Testis (tissue), 3 donors: ENCODE measurements around the gene HEBP1. TPM values are rescaled to one million over a fixed set of nuclear protein-coding genes. Genes with fewer than 3 reads are reported as not detected.

Experiments used
- DNase-seq: peaks from one replicate; pipeline ENCODE4 v3.0.0-alpha.2; 2019
- H3K27ac ChIP-seq, 2 donors: fragments of 200-600 bp; sonication (generic); one replicate each; pipeline ENCODE4 v1.5.1; 2019
- H3K27me3 ChIP-seq: fragments of 200-600 bp; sonication (generic); one replicate; pipeline ENCODE4 v1.5.1; 2019
- H3K36me3 ChIP-seq: fragments of 200-600 bp; sonication (generic); one replicate; pipeline ENCODE4 v1.5.1; 2017; ENCODE audit warnings: low read depth; ENCODE audit errors: missing control alignments
- H3K4me1 ChIP-seq: fragments of 200-600 bp; sonication (generic); one replicate; pipeline ENCODE4 v1.5.1; 2019
- H3K4me3 ChIP-seq, 2 donors: fragments of 200-600 bp; sonication (generic); one replicate each; pipeline ENCODE4 v1.5.1; 2017 to 2019
- H3K9me3 ChIP-seq: fragments of 200-600 bp; sonication (generic); one replicate; pipeline ENCODE4 v1.5.1; 2017
- POLR2A ChIP-seq: fragments of 450-650 bp; IDR thresholded peaks from one replicate; pipeline ENCODE4 v1.6.1; 2017; ENCODE audit warnings: antibody characterized with exemption, mild to moderate bottlenecking, moderate library complexity
- WGBS, 2 donors: methylation state at CpG; one replicate each; pipeline ENCODE4 v1.1.5; 2018; 5-methylcytosine and 5-hydroxymethylcytosine counted together
- intact Hi-C: fragments of 100-400 bp; cut with DNase I; formaldehyde crosslinking; loops from one replicate; pipeline ENCODE4 v1.15.1; 2023; ENCODE audit warnings: low total_unique reads
- polyA plus RNA-seq: library from polyadenylated mRNA; stranded (reverse); fragments of 350-450 nt; fragmentation: Illumina TruSeq; extraction: RNeasy Lipid Tissue Mini Kit (QIAGEN cat#74804); gene quantifications from one replicate; pipeline ENCODE4 v1.2.3, GENCODE V29; 2014; ENCODE audit warnings: low read depth, low replicate concordance; ENCODE audit not compliant: insufficient read depth
- total RNA-seq, 2 donors: library from RNA; depleted of rRNA; stranded (reverse); fragments of >200 nt; gene quantifications; one replicate each; pipeline ENCODE4 v1.2.3, GENCODE V29; 2016
- TF ChIP-seq, protein P1 (sequence below), 3 experiments: fragments of 450-650 bp in 2 of 3; fragments of 200-600 bp in 1 of 3; sonication (generic) in 1 of 3; IDR thresholded peaks; one replicate each; pipeline ENCODE4 v1.5.1; 2016 to 2019; ENCODE audit warnings: antibody characterized with exemption in 3 of 3, mild to moderate bottlenecking in 2 of 3, moderate library complexity in 1 of 3

Gene HEBP1
- total and polyA plus RNA-seq, 3 donors from 2014 or later = 48.7 to 57.3 (median 55.6) TPM

DNA sequence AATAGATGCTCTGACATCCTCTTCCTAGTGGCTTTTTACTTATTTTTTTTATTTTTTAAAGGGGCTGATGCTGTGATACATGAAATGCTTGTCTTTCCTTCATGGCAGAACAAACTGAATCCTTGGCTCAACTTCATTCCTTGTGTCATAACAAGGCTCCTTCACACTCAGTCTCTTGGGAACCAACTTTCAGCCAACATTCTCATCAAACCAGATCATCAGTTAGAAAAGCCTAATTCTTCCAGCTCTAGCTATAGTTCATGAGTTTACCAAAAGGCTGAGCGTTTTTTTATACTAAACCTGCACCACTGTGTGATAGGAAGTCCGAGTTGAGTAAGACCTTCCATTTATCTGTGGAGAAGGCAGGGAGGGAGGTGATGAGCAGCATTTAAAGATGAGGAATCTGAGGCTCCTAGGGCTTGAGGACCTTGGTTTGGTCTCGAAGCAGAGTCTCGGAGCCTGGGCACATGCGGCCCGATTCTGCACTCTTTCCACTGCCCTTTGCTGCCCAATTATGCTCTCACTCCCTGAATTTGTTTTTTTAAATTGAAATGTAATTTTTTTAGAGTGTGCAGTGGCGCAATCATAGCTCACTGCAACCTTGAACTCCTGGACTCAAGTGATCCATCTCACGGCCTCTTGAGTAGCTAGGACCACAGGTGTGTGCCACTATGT, 56.3 kb downstream of the HEBP1 start:
- 91% methylated on average over 8 of the region's 8 CpGs for WGBS, 2 donors
- TF ChIP-seq, protein P1, sequence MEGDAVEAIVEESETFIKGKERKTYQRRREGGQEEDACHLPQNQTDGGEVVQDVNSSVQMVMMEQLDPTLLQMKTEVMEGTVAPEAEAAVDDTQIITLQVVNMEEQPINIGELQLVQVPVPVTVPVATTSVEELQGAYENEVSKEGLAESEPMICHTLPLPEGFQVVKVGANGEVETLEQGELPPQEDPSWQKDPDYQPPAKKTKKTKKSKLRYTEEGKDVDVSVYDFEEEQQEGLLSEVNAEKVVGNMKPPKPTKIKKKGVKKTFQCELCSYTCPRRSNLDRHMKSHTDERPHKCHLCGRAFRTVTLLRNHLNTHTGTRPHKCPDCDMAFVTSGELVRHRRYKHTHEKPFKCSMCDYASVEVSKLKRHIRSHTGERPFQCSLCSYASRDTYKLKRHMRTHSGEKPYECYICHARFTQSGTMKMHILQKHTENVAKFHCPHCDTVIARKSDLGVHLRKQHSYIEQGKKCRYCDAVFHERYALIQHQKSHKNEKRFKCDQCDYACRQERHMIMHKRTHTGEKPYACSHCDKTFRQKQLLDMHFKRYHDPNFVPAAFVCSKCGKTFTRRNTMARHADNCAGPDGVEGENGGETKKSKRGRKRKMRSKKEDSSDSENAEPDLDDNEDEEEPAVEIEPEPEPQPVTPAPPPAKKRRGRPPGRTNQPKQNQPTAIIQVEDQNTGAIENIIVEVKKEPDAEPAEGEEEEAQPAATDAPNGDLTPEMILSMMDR (IDR thresholded peaks at IDR 0.05) = no peak
- TF ChIP-seq POLR2A = no peak
- Histone ChIP-seq H3K9me3 (no peaks in the 10 kb centered on the region), H3K4me3 (no peak overlapping the region), H3K27ac (no peak overlapping the region), H3K27me3 (no peaks in the 10 kb centered on the region), H3K4me1 (no peaks in the 10 kb centered on the region), H3K36me3 (no peaks in the 10 kb centered on the region)
- DNase-seq = no peak
- intact Hi-C loops = no loop called here

DNA sequence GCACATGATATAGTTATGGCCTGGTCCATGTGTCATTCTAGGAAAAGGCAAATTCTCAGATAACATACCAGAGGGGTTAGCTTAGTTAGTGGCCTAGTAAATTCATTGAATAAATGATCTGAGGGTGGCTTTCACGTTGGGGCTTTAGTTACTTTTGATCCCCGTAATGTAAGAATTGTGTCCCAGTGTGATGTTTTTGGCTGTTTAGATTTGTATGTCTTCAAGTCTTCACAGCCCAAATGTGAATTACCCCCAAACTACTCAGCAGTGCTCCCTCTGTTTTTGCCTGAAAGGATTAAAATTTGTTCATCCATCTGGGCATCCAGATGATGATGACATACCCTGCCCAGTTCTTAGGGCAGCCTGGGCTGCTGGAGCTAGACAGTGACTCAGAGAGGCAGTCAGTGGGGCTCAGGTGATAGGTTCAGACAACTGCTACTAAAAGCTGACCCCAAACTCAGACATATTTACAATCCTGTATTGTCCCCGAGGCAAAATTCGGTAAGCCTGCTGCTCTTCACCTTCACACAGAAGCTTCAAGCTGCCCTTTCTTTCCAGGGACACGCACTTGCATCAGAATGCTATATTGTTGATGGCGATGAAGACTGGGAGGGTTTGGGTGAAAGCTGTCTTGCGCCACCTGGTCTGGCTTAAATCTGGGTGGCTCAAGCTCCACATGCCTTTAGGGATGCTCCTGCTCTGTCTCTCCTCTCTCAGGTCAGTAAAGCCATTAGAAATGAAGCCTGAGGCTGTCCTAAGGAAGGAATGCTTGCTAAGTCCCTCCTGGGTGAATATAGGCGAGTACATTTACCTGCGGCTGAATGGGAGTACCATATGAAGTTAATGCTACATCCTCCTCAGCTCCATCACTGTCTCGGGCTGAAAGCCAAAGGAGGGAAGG, 58.4 kb downstream of the HEBP1 start:
- H3K4me1 ChIP-seq = no peaks in the 10 kb centered on the region
- 93 to 95% methylated on average over 7 to 10 of the region's 10 CpGs for WGBS, 2 donors
- intact Hi-C loops = no loop called here
- TF ChIP-seq, protein P1 (IDR thresholded peaks at IDR 0.05) = no peak
- TF ChIP-seq POLR2A = no peak
- no peak for DNase-seq
- no peak overlapping the region for H3K4me3 ChIP-seq
- no peaks in the 10 kb centered on the region for H3K9me3 ChIP-seq
- no peak overlapping the region for H3K27ac ChIP-seq
- H3K27me3 ChIP-seq = no peaks in the 10 kb centered on the region
- no peaks in the 10 kb centered on the region for H3K36me3 ChIP-seq

DNA sequence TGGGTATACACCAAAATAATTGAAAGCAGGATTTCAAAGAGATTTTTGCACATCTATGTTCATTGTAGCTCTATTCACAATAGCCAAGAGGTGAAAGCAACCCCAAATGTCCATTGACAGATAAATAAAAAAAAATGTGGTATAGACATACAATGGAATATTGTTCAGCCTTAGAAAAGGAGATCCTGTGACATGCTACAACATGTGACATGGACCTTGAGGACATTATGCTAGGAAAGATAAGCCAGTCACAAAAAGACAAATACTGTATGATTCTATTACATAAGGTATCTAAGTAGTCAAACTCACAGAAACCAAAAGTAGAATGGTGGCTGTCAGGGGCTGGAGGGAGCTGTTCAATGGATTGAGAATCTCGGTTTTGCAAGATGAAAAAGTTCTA, 60.2 kb downstream of the HEBP1 start:
- no peak for TF ChIP-seq POLR2A
- TF ChIP-seq, protein P1 (IDR thresholded peaks at IDR 0.05) = no peak
- Histone ChIP-seq H3K36me3 (no peaks in the 10 kb centered on the region), H3K27me3 (no peaks in the 10 kb centered on the region), H3K4me3 (no peak overlapping the region), H3K9me3 (no peaks in the 10 kb centered on the region), H3K27ac (no peak overlapping the region), H3K4me1 (no peaks in the 10 kb centered on the region)
- intact Hi-C loops = no loop called here
- DNase-seq = no peak
- 70 to 77% methylated on average over 1 of the region's 1 CpG for WGBS, 2 donors

DNA sequence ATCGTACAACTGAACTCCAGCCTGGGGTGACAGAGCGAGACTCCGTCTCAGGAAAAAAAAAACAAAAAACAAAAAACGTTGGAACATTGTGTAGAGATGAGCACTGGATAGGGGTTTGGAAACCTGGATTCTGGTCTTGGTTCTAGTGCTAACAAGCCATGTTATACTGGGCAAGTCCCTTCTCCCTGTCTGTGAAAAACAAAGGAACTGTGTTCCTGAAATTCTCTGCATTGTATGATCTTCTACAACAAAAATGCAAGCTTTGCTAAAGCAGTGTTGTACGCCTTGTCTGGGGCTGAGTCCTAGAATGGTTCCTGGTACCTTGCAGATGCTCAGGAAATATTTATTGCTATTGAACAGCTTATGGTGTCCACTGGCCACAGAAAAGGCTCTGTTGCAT, 61.5 kb downstream of the HEBP1 start:
- Histone ChIP-seq H3K27me3 (no peaks in the 10 kb centered on the region), H3K36me3 (no peaks in the 10 kb centered on the region), H3K4me1 (no peaks in the 10 kb centered on the region), H3K27ac (no peak overlapping the region), H3K4me3 (no peak overlapping the region), H3K9me3 (no peaks in the 10 kb centered on the region)
- intact Hi-C loops = no loop called here
- no peak for DNase-seq
- TF ChIP-seq POLR2A = no peak
- TF ChIP-seq, protein P1 (IDR thresholded peaks at IDR 0.05) = no peak
- 60 to 80% methylated on average over 5 of the region's 5 CpGs for WGBS, 2 donors
